GDM1 (cell line): ENCODE data around the gene TTC39B.
"Not testable (repeated sequence)": the region's sequence is repeated elsewhere in the genome, so short reads cannot be mapped to it uniquely, and the experiment has no call there.

Source experiments
- DNase-seq: peaks from one replicate; lab custom pipeline; 2025; lab: John Stamatoyannopoulos, UW

The TTC39B gene

DNA sequence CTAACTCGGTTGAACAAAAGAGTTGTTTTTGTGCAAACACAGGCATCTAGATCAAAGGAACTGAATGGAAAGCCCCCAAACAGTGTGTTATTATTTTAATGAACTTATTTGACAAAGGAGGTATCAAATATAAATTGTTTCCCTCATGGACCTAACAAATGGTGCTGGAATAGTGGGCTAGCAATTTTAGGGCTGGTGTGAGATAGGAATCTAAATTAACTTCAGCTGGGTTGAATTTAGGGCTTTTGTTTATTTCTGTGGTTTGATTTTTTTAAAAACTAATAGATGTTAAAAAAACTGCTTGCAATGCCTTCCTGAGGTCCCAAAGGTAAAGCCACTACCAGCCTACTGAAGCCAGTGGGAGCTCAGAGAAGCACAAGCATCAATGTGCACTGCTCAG lies 42.1 kb downstream of the TTC39B start:
- no peak for DNase-seq

DNA sequence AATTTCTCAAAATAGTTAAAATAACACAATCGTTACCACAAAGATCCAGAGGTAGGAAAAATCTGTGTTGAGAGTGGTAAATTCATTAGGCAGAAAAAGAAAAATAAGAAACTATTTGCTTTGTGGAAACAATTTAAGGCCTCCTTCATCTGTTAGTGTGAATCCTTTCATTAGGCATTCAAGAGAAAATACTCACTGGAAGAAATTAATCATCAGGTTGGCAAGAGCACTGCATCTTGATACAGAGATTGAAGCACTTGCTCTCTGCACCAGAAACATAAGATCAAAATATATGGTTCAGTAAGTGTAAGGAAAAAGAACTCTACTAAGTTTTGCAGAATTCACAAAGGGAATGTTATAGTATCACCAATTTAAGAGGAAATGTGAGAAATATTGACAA lies 44.4 kb downstream of the TTC39B start:
- DNase-seq: no peak

DNA sequence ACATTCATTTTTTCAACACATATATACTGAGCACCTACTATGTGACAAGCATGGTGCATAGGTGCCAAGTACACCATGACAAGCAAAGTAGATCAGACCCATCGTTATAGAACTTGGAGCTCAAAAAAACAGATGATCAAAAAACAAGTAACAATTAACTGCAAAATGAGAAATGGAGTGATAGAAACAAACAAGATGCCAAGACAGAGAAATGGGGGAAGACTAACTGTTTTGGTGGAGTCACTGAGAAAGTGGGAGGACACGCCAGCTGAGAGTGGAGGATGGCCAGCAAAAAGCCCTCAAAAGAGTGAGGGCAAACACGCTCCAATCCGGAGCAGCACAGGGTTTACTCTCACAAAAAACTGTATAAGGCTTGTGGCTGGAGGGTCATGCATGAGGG lies 50.6 kb downstream of the TTC39B start:
- no peak for DNase-seq

DNA sequence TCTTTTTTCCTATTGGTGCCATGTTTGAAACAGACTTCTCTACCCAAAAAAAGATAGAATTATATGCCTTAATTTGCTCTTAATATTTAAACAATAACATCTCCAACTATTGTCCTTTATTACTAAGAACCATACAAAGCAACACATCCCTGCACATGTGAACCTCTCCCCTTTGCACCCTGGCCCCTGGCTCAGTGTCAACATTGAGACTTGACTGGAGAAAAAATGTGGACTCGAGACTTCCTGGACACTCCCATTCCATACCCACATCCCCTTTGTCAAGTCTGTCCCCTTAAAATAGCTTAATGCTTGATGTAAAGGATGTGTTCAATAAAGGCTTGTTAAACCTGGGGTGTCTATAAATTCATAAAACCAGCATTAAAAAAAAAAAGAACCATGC lies 53.2 kb downstream of the TTC39B start:
- no peak for DNase-seq

DNA sequence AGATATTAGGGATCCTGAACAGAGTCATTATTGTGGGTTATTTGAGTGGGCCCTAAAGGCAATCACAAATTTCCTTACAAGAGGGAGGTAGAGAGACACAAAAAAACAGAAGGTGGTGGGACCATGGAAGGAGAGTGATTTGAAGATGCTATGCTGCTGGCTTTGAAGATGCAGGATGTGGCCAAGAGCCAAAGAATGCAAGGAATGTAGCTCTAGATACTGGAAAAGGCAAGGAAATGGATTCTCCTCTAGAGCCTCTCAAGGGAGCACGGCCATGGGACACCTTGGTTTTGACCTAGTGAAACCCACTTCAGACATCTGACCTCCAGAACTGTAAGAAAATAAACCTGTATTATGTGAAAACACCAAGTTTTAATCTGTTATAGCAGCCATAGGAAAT lies 53.8 kb downstream of the TTC39B start:
- no peak for DNase-seq

DNA sequence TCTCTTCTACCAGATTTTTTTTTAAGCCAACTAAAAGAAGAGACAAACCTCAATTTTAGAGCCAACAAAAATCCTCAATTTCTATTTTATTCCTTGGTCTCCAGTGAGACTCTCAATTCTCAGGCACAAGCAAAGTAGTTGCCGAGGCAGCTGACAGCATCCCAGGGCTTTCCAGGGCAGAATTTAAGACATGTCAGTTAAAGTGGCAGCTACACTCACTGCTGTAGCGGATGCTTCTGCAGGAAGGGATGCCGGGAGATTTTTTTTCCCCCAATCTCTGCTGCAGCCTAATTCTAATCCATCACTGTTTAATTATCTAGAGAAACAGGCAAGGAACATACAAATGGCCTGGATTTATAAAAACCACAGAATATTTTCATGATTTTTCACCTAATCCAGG lies 57.0 kb downstream of the TTC39B start:
- DNase-seq: no peak

DNA sequence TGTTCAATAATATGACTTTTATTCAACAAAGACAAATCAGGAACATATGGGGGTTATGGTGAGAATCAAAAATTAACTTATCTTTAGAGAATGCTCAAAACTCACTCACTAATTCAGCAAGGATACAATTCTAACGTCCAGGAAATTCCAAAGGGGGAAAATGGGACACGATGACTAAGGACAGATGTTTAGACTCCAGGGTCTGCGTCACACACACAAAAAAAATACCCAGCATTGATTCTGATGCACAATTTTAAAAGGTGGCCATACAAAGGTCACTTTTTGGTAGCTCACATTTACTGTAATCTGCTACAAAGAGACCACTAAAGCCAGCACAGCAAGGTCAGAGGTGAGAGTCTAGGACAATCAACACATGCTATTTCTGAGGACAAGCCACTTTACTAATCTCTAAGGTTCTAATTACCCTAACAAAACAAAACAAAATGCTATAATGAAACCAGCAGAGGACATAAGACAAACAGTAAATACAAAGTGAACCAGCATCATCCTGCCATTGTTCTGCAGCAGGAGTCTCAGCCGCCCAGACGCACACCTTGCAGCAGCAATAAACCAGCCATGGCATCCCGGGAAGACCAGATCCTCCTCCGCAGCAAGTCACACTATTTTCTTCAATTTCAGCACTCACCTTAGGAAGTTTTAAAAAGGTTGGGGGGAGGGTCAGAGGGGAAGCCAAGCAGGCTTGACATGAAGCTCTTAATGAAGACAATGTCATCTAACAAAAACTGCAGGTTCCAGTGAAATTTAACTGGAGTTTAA lies 57.8 kb downstream of the TTC39B start:
- DNase-seq: no peak

DNA sequence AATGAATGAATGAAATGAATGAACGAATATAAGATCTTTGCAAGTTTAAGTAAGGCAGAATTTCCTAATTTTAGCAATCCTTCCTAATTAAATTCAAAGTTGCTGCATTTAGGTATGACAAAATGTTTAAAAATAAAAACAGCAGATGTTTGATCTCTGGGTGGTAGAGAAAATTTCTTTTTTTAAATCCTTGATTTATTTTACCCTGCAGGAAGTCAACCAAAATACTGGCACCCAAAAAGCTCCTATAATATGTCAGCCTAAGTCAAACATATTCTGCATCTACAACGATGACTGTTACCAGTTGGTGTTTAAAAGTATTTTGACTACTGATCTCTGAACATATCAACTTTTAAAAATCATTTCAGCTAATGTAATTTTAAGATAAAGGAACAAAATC lies 58.4 kb downstream of the TTC39B start:
- no peak for DNase-seq

DNA sequence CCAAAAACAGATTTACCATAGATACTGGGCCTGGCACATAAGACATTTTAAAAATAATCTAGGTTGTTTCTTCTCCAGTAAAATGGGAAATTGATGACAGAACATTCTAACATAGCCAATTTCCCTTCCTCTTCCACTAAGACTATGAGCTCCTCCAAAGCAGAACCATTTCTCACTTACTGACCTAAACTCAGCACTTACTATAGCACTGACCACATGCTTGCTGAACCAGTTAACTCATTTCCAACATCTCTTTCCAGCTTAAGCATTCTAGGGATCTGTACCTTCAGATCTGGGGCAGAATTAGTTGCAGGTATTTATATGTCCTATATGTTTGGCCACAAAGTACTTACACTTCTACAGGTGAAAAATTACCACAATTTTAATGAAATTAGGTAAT lies 58.9 kb downstream of the TTC39B start:
- DNase-seq: no peak

DNA sequence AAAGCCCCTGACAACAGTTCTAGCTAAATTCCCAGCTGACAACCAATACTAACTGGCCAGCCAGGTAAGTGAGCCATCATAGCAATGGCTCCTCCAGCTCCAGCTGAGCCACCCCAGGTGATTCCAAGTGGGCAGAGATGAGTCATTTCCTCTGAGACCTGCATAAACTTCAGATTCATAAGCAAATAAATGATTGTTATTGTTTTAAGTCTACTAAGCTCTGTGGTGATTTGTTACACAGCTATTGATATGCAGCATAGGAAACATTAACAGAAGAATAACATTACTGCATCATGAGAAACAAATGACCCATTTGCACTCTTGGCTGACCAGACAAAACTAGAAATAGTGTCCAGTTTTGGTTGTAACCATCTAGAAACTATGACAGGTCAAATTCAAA lies 60.3 kb downstream of the TTC39B start:
- DNase-seq: no peak

DNA sequence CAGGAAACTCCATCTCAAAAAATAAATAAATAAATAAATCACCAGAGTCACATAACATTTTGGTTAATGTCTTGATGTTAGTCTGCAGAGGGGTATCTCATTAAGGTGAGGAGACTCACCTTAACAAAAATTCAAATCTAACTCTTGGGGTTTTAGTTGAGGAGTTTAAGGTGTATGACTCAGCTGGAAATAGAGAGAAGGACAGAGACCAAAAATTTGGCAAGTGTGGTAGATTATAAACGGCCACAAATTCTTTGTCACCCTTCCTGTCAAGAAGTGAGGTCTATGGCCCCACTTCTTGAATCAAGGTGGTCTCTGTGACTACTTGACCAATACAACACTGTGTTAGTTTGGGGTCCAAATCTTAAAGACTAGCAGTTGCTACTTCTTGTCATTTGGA lies 60.8 kb downstream of the TTC39B start:
- no peak for DNase-seq

DNA sequence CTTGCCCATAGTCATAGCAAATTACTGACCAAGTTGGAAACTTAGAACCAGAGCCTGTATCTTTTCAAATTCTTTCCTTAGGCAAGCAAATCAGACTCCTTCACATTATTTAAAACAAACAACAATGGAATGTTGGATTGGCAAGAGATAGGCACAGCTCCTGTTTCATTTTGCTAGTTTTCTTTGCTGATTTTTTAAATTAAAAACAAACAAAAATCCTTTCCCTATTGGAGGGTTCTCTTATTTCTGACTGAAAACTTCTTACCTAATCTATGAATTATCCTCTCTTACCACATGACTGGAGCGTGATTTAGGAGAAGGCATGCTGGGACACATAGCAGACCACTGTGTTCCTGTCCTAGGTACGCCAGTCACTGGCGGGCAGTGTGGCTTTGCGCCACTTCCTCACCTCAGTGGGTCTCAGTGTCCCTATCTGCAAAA lies 63.0 kb downstream of the TTC39B start:
- DNase-seq: no peak

DNA sequence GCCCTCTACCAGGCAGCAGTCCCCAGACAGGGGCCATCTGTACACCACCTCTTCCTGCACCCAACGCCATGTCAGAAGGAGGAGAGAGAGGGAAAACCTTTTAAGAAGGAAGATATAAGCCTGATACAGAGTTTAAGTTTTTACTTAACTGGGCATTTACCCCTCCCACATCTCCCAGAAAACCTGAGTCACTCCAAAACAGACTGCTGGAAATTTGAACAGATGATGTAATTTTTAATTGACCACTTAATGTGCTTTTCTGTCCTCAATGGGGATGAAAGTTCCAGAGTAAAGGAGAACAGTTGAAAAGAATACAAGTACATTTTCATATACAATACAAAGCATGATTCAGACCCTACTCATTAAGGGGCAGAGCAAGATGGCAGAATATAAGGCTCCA lies 63.9 kb downstream of the TTC39B start:
- no peak for DNase-seq

DNA sequence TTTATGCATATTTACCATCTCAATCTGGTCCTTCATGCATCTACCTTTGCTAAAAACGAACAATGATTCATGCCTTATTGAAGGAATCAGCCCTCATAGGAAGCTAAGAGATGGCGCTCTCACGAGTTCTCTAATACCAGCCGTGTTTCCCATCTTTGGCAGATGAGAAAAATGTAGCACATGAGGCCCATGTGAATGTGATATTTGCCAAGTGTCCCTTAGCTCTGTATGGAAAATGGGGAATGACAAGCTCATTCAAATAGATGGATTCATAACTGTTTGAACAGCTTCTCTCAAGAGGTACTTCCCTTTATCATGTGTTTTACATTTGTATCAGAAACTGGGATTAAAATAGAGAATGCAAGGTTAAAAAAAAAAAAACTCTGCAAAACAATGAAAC lies 66.1 kb downstream of the TTC39B start:
- DNase-seq: no peak

DNA sequence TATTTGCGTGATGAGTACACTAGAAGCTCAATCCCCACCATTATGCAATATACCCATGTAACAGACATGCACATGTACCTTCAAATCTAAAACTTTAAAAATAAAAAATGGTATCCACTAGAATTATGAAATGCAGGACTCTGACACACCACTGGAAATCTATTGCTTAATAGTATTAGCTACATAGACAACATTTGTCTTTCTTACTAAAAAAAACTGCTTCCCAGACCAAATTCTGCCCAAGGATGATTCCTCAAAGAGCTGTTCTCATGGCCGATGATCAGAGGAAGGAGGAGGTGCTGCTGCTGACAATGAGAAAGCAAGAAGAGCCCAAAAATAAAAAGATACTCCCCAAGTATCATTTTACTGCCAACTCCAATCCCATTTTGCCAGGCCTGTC lies 67.2 kb downstream of the TTC39B start:
- DNase-seq: no peak

DNA sequence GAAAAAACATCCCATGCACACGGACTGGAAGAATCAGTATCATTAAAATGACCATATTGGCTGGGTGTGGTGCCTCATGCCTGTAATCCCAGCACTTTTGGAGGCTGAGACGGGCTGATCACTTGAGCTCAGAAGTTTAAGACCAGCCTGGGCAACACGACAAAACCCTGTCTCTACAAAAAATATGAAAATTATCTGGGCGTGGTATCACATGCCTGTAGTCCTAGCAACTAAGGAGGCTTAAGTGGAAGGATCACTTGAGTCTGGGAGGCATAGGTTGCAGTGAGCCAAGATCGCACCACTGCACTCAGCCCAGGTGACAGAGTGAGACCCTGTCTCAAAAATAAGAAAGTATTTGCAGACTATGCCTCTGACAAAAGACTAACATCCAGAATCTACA lies 68.4 kb downstream of the TTC39B start:
- DNase-seq: no peak

DNA sequence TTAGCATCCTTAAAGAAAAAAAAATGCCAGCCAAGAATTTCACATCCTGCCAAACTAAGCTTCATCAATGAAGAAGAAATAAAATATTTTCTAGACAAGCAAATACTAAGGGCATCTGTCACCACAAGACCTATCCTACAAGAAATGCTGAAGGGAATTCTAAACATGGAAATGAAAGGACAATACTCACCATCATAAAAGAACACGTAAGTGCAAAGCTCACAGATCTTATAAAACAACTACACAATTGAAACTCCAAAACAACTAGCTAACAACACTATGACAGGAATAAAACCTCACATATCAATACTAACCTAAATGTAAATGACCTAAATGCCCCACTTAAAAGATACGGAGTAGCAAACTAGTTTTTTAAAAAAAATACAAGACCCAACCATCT lies 71.4 kb downstream of the TTC39B start:
- no peak for DNase-seq

DNA sequence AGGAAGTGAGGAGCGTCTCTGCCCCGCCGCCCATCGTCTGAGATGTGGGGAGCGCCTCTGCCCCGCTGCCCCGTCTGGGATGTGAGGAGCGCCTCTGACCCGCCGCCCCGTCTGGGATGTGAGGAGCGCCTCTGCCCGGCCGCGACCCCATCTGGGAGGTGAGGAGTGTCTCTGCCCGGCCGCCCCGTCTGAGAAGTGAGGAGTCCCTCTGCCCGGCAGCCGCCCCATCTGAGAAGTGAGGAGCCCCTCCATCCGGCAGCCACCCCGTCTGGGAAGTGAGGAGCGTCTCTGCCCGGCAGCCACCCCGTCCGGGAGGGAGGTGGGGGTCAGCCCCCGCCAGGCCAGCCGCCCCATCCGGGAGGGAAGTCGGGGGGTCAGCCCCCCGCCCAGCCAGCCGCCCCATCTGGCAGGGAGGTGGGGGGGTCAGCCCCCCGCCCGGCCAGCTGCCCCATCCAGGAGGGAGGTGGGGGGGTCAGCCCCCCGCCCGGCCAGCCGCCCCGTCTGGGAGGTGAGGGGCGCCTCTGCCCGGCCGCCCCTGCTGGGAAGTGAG lies 73.0 kb downstream of the TTC39B start:
- DNase-seq: not testable (repeated sequence)

DNA sequence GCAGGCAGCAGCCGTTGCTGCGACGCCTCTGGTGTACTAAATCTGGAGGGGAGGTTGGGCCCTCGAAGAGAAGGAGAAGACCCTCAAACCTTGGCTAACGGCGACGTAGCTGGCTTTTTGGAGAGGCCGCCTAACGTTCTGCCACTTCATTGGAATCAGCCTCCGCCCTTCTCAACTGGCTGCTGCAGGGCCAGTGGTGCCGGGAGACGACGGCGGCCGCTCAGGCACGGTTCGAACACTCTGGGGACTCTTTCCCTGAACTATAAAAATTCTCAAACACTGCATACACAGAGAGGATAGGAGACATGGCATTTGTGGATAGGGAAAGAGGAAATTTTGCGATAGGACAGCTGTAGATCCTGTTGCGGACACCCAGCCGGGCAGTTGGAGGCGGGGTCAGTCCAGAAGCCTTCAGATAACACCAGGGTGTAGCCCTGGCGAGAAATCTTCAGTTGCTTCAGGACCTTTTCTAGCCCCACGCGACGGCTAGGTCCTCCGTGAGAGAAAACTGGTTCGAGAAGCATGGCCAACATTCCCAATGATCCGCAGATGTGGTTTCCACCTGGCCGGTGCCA lies 74.2 kb downstream of the TTC39B start:
- DNase-seq: not testable (repeated sequence)

DNA sequence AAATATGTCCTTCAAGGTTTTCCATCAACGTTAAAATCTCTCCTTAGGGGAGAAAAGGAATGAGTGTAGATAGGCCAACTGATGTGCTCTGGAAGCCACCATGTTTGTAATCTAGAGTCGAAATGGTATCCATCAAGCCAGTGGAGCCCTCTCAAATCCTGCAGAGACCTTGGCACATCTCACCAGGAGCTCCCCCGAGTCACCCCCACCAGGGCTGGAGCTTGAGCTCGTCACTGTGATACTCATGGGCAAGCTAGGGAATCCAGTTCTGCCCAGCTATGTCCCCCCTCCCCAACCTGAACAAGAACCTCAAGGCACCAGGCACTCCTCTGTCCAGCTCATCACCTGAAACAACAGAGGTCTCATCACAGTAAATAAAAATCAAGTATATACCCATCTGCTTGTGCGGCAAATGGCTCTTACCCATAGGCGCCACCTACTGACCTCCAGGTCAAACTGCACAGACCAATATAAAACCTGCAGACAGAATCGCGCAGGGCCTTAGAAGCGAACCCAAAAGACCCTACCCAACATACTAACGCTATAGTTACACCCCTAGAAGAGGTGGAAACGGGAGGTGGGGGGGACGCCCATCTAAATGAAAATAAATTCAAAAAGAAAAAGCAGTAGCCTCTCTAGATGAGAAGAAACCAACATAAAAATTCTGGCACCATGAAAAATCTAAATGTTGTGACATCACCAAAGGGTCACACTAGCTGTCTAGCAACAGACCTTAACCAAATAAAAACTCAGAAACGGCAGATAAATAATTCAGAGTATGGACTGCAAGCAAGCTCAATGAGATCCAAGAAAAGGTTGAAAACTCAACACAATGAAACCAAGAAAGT lies 75.0 kb downstream of the TTC39B start:
- peak; percentile 4 for DNase-seq

DNA sequence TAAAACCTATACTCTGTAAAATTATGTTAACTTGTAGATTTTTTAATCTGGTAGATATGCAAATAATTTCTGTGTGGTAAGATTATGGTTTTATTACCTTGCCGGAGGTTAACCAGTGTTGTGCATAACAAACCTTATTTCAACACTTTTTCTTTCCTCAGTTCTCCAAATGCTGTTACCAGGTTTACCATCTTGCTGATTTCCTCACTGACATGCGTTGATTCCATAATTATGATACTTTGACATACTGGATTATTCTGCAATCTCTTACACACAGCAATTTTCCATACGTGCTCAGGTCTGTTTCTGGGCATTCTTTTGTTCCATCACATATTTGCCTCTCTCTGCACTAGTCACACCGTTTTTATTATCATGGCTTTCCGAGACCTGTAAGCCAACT lies 77.6 kb downstream of the TTC39B start:
- DNase-seq: no peak

DNA sequence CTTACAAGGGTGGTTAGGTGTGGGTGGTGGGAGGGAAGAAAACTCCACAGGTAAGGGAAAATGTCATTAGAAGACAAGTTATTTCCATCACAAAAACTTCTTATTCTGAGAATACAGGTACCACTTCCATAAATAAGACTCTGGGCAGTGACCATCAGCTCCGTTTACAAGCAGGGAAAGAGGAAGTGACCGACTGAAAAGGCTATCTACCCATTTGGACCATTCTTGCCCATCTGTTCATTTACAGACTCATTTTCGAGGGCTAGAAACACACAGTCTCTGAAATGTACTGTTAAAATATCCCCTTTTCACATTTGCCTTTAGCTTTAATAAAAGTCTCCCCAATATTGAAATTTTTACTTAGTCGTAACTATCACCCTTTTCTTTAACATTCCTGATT lies 79.5 kb downstream of the TTC39B start:
- DNase-seq: no peak
